ENCODE results near the gene ARMC3.

ARMC3 gene

DNA sequence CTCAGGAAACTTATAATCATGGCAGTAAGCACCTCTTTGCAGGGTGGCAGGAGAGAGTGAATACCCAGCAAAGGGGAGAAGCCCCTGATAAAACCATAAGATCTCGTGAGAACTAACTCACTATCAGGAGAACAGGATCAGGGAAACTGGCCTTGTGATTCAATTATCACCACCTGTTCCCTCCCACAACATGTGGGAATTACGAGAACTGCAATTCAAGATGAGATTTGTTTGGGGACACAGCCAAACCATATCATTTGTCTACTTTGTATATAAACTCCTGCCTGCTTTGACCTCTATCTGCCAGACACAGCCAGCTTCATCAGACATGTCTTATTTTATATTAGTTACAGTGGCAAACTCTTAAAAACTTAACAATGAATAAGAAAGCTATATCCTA lies 50.4 kb downstream of the ARMC3 start:
- ATAC-seq: no peak
- TF ChIP-seq RARB (CRISPR knock-in tag; IDR thresholded peaks at IDR 0.05): no peak
- no peak for TF ChIP-seq CREB5 (CRISPR knock-in tag; IDR thresholded peaks at IDR 0.05; ENCODE audit: low read depth)
- TF ChIP-seq ARNTL (CRISPR knock-in tag; IDR thresholded peaks at IDR 0.05; ENCODE audit: borderline replicate concordance, low read depth): no peak
- TF ChIP-seq ZNF8 (CRISPR knock-in tag; IDR thresholded peaks at IDR 0.05): no peak
- TF ChIP-seq TOX (CRISPR knock-in tag; IDR thresholded peaks at IDR 0.05; ENCODE audit: borderline replicate concordance): no peak
- TF ChIP-seq TSHZ2 (CRISPR knock-in tag; IDR thresholded peaks at IDR 0.05): no peak
- TF ChIP-seq ZFP30 (CRISPR knock-in tag; IDR thresholded peaks at IDR 0.05): no peak
- TF ChIP-seq POU6F1 (CRISPR knock-in tag; IDR thresholded peaks at IDR 0.05; ENCODE audit: borderline replicate concordance, low read depth): no peak
- TF ChIP-seq, protein P1, sequence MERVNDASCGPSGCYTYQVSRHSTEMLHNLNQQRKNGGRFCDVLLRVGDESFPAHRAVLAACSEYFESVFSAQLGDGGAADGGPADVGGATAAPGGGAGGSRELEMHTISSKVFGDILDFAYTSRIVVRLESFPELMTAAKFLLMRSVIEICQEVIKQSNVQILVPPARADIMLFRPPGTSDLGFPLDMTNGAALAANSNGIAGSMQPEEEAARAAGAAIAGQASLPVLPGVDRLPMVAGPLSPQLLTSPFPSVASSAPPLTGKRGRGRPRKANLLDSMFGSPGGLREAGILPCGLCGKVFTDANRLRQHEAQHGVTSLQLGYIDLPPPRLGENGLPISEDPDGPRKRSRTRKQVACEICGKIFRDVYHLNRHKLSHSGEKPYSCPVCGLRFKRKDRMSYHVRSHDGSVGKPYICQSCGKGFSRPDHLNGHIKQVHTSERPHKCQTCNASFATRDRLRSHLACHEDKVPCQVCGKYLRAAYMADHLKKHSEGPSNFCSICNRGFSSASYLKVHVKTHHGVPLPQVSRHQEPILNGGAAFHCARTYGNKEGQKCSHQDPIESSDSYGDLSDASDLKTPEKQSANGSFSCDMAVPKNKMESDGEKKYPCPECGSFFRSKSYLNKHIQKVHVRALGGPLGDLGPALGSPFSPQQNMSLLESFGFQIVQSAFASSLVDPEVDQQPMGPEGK (CRISPR knock-in tag; IDR thresholded peaks at IDR 0.05; ENCODE audit: borderline replicate concordance): no peak
- no peak for TF ChIP-seq ISL1 (CRISPR knock-in tag; IDR thresholded peaks at IDR 0.05)
- TF ChIP-seq ESRRG (CRISPR knock-in tag; IDR thresholded peaks at IDR 0.05): no peak
- no peak for TF ChIP-seq CSDC2 (CRISPR knock-in tag; IDR thresholded peaks at IDR 0.05)
- no peak for TF ChIP-seq BACH2 (CRISPR knock-in tag; IDR thresholded peaks at IDR 0.05; ENCODE audit: borderline replicate concordance)
- TF ChIP-seq PPARA (CRISPR knock-in tag; IDR thresholded peaks at IDR 0.05; ENCODE audit: borderline replicate concordance): no peak
- no peak for TF ChIP-seq ZNF70 (CRISPR knock-in tag; IDR thresholded peaks at IDR 0.05)
- TF ChIP-seq ZC3H10 (CRISPR knock-in tag; IDR thresholded peaks at IDR 0.05): no peak
- TF ChIP-seq ZNF565 (CRISPR knock-in tag; conservative IDR thresholded peaks at IDR 0.05; ENCODE audit: low read depth): no peak
- TF ChIP-seq, protein P2, sequence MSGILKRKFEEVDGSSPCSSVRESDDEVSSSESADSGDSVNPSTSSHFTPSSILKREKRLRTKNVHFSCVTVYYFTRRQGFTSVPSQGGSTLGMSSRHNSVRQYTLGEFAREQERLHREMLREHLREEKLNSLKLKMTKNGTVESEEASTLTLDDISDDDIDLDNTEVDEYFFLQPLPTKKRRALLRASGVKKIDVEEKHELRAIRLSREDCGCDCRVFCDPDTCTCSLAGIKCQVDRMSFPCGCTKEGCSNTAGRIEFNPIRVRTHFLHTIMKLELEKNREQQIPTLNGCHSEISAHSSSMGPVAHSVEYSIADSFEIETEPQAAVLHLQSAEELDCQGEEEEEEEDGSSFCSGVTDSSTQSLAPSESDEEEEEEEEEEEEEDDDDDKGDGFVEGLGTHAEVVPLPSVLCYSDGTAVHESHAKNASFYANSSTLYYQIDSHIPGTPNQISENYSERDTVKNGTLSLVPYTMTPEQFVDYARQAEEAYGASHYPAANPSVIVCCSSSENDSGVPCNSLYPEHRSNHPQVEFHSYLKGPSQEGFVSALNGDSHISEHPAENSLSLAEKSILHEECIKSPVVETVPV (CRISPR knock-in tag; IDR thresholded peaks at IDR 0.05): no peak

- ATAC-seq: no peak
- TF ChIP-seq ZNF70 (CRISPR knock-in tag; IDR thresholded peaks at IDR 0.05): no peak
- no peak for TF ChIP-seq ISL1 (CRISPR knock-in tag; IDR thresholded peaks at IDR 0.05)
- TF ChIP-seq CSDC2 (CRISPR knock-in tag; IDR thresholded peaks at IDR 0.05): no peak
Measured at GRCh38 chr10:22978918-22979317, 51.1 kb downstream of the ARMC3 start.

GRCh38 chr10:22980822-22981221 lies 53.0 kb downstream of the ARMC3 start:
- ATAC-seq: no peak
- no peak for TF ChIP-seq OSR1 (CRISPR knock-in tag; IDR thresholded peaks at IDR 0.05)
- no peak for TF ChIP-seq ZNF70 (CRISPR knock-in tag; IDR thresholded peaks at IDR 0.05)
- no peak for TF ChIP-seq ZNF8 (CRISPR knock-in tag; IDR thresholded peaks at IDR 0.05)

DNA sequence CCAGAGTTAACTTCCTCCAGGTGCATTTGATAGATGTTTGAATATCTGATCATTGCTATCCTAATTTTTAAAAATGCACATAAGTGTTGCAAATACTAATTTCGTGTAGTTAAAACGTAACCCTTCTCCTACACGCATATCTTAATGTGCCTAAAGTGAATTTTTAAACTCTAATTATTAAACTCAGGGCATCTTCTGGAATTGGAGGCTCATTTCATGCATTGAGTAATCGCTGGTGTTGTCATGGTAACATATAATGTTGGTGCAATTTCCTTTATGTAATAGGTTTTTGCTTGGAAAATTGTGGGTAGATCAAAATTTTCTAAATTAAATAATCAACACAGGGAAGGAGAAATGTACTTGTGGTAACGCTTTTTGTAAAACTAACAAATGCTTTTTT lies 56.2 kb downstream of the ARMC3 start:
- ATAC-seq: no peak
- TF ChIP-seq TCF4 (CRISPR knock-in tag; IDR thresholded peaks at IDR 0.05; ENCODE audit: borderline replicate concordance): no peak
- no peak for TF ChIP-seq GLIS3 (CRISPR knock-in tag; IDR thresholded peaks at IDR 0.05)
- TF ChIP-seq BACH2 (CRISPR knock-in tag; IDR thresholded peaks at IDR 0.05; ENCODE audit: borderline replicate concordance): no peak
- TF ChIP-seq TSHZ2 (CRISPR knock-in tag; IDR thresholded peaks at IDR 0.05): no peak
- no peak for TF ChIP-seq SNAI2 (CRISPR knock-in tag; IDR thresholded peaks at IDR 0.05)
- TF ChIP-seq, protein P1 (CRISPR knock-in tag; IDR thresholded peaks at IDR 0.05; ENCODE audit: borderline replicate concordance): no peak
- TF ChIP-seq ESRRG (CRISPR knock-in tag; IDR thresholded peaks at IDR 0.05): no peak
- no peak for TF ChIP-seq TOX (CRISPR knock-in tag; IDR thresholded peaks at IDR 0.05; ENCODE audit: borderline replicate concordance)
- no peak for TF ChIP-seq OSR1 (CRISPR knock-in tag; IDR thresholded peaks at IDR 0.05)
- TF ChIP-seq PPARA (CRISPR knock-in tag; IDR thresholded peaks at IDR 0.05; ENCODE audit: borderline replicate concordance): no peak
- no peak for TF ChIP-seq ZNF70 (CRISPR knock-in tag; IDR thresholded peaks at IDR 0.05)
- TF ChIP-seq ISL1 (CRISPR knock-in tag; IDR thresholded peaks at IDR 0.05): no peak
- no peak for TF ChIP-seq ZNF8 (CRISPR knock-in tag; IDR thresholded peaks at IDR 0.05)
- no peak for TF ChIP-seq RARB (CRISPR knock-in tag; IDR thresholded peaks at IDR 0.05)
